ENCODE data around the gene CCR4.
A peak's percentile ranks its signal among the peaks of the same experiment; 100 is the strongest.
"Not testable (repeated sequence)": the region's sequence is repeated elsewhere in the genome, so short reads cannot be mapped to it uniquely, and the experiment has no call there.

Gene CCR4

DNA sequence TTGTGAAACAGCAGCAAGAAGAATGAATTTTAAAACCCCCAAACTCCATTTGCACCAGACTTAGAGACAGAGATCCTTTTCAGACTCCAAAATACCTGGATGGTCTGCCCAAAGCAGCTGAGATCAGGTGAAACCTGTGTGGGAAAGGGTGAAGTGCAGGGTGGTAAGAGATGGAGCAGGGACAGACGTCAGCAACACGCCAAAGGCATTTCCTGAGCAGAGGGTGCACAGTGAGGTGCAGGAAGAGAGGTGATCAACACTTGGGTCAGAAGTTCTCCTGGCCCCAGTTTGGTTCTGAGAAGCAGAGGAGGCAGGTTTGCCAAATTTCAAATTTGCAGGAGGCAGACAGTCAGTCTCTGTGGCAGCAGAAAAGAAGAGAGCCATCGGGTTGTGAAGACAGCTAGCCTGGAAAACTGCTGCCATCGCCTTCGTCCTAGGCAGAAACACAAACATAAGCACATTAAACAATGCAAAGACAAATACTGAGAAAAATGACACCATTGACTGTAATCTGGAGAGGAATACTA is 9.8 kb downstream of the CCR4 start:
- Histone ChIP-seq H4K20me1 (no peaks in the 10 kb centered on the region), H3K4me1 (no peaks in the 10 kb centered on the region), H3K9ac (no peak overlapping the region), H3K4me3 (no peak overlapping the region), H3K4me2 (no peak overlapping the region), H3K36me3 (peaks cover 0 to 12% (median 4%) of the 10 kb centered on the region in 11 experiments; a peak in 6 of 22 replicates), H3K27me3 (no peaks in the 10 kb centered on the region), H3K9me3 (replicated peaks in 1 of 11) (peaks cover 18 to 24% (median 19%) of the 10 kb centered on the region in 11 experiments), H3K27ac (no peak overlapping the region)
- no peak for TF ChIP-seq Cebpa-rat (IDR thresholded peaks at IDR 0.05)

DNA sequence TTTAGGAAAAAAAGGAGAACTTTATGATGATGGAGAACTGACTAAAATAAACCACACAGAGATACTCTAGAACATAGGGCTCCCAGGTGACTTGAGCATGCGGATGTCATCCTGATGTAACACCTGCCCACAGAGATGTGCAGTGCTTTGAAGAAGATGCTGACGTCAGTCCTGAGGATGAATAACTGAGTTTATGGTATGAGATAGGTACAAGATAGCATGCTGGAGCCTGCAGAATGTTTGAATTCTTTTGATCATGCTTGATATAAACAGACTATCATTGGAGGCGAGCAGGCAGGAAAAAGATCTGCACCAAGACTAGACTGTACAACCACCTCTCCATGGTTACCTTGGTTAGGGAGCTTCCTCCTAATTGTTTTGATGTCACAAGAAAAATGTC is 12.4 kb downstream of the CCR4 start:
- Histone ChIP-seq H3K27me3 (no peaks in the 10 kb centered on the region), H4K20me1 (no peaks in the 10 kb centered on the region), H3K9ac (no peak overlapping the region), H3K27ac (no peak overlapping the region), H3K9me3 (replicated peaks in 1 of 11) (peaks cover 30 to 41% (median 35%) of the 10 kb centered on the region in 11 experiments), H3K4me3 (no peak overlapping the region), H3K4me2 (no peak overlapping the region), H3K36me3 (peaks cover 0 to 17% (median 4%) of the 10 kb centered on the region in 11 experiments; a peak in 6 of 22 replicates), H3K4me1 (no peaks in the 10 kb centered on the region)
- no peak for TF ChIP-seq Cebpa-rat (IDR thresholded peaks at IDR 0.05)

DNA sequence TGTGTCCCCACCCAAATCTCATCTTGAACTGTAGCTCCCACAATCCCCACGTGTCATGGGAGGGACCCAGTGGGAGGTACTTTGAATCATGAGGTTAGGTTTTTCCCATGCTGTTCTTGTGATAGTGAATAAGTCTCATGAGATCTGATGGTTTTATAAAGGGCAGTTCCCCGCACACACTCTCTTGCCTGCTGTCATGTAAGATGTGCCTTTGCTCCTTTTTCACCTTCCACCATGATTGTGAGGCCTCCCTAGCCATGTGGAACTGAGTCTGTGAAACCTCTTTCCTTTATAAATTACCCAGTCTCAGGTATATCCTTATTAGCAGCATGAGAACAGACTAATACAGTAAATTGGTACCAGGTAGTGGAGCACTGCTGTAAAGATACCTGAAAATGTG is 13.3 kb downstream of the CCR4 start:
- not testable (repeated sequence) for H3K4me2 ChIP-seq, H3K4me1 ChIP-seq, H3K4me3 ChIP-seq, H3K9ac ChIP-seq, H3K27me3 ChIP-seq, H4K20me1 ChIP-seq, H3K27ac ChIP-seq
- Histone ChIP-seq H3K9me3 (replicated peaks in 1 of 11) (peaks cover 30 to 41% (median 35%) of the 10 kb centered on the region in 11 experiments), H3K36me3 (peaks cover 0 to 17% (median 4%) of the 10 kb centered on the region in 11 experiments; a peak in 6 of 22 replicates)

DNA sequence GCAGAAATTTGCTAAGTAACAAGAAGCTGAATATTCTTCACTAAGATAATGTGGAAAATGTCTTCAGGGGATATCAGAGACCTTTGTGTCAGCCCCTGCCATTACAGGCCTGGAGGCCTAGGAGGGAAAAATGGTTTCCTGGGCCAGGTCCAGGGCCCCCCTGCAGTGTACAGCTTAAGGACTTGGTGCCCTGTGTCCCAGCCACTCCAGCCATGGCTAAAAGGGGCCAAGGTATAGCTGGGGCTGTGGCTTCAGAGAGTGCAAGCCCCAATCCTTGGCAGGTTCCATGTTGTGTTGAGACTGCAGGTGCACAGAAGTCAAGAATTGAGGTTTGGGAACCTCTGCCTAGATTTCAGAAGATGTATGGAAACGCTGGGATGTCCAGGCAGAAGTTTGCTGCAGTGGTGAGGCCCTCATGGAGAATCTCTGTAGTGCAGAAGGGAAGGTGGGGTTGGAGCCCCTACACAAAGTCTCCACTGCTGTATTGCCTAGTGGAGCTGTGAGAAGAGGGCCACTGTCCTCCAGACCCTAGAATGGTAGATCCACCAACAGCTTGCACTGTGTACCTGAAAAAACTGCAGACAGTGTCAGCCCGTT is 14.3 kb downstream of the CCR4 start:
- peaks cover 0 to 17% (median 4%) of the 10 kb centered on the region in 11 experiments; a peak in 6 of 22 replicates for H3K36me3 ChIP-seq
- H4K20me1 ChIP-seq, H3K27ac ChIP-seq, H3K9ac ChIP-seq, H3K4me1 ChIP-seq, H3K27me3 ChIP-seq, H3K4me2 ChIP-seq: not testable (repeated sequence)
- peaks cover 30 to 41% (median 35%) of the 10 kb centered on the region in 11 experiments for H3K9me3 ChIP-seq (replicated peaks in 1 of 11)
- H3K4me3 ChIP-seq = peak overlapping the region in 4 of 10 experiments; percentile 14 to 22 (median 16); a peak in 2 of 20 replicates

DNA sequence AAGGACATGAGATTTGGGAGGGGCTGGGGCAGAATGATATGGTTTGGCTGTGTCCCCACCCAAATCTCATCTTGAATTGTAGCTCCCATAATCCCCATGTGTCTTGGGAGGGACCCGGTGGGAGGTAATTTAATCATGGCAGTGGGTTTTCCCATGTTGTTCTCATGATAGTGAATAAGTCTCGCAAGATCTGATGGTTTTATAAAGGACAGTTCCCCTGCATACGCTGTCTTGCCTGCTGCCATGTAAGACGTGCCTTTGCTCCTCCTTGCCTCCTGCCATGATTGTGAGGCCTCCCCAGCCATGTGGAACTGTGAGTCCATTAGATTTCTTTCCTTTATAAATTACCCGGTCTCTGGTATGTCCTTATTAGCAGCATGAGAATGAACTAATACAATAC is 15.2 kb downstream of the CCR4 start:
- H3K4me2 ChIP-seq, H3K4me1 ChIP-seq, H3K27me3 ChIP-seq, H3K9ac ChIP-seq, H4K20me1 ChIP-seq, H3K4me3 ChIP-seq, H3K27ac ChIP-seq: not testable (repeated sequence)
- peaks cover 30 to 41% (median 35%) of the 10 kb centered on the region in 11 experiments for H3K9me3 ChIP-seq (replicated peaks in 1 of 11)
- peaks cover 0 to 17% (median 4%) of the 10 kb centered on the region in 11 experiments; a peak in 6 of 22 replicates for H3K36me3 ChIP-seq

DNA sequence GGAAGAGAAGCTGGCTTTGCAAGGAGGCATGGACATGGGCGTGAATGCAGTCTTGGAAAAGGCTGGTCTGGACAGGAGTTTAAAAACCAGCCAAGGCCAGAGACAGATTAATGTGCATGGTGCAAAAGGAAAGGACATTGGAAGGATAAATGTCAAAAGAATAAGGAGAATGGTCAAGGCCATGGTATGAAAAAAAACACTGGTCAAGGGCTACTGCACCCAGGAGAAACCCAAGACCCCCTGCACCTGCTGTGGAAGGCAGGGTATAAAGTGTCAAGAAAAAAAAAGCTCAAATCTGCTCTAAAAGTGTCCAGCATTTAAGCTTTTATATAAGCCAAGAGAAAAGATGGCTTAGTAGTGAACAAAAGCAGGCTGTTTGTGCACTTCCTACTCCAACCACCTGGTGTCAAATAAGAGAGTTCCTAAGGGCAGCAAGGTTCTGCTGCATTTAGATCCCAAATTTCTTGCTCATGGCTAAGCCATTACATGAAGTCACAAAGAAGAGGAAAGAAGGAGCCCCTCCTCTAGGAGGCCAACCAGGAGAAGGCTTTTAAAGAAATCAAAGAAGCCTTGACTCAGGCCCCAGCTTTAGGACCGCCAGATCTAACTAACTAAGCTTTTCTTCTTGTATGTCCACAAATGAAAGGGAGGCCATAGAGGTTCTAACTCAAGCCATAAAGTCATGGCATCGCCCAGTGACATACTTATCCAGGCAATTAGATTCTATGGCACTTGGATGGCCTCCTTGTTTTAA is 16.9 kb downstream of the CCR4 start:
- Histone ChIP-seq H3K27ac (no peak overlapping the region), H3K4me3 (no peak overlapping the region), H3K9me3 (replicated peaks in 1 of 11) (peaks cover 30 to 41% (median 35%) of the 10 kb centered on the region in 11 experiments), H3K27me3 (no peaks in the 10 kb centered on the region), H3K4me1 (peaks cover 0 to 10% (median 0%) of the 10 kb centered on the region in 10 experiments; a peak in 3 of 20 replicates), H3K36me3 (peaks cover 0 to 17% (median 4%) of the 10 kb centered on the region in 11 experiments; a peak in 6 of 22 replicates), H3K9ac (no peak overlapping the region), H3K4me2 (no peak overlapping the region), H4K20me1 (no peaks in the 10 kb centered on the region)
- no peak for TF ChIP-seq Cebpa-rat (IDR thresholded peaks at IDR 0.05)

DNA sequence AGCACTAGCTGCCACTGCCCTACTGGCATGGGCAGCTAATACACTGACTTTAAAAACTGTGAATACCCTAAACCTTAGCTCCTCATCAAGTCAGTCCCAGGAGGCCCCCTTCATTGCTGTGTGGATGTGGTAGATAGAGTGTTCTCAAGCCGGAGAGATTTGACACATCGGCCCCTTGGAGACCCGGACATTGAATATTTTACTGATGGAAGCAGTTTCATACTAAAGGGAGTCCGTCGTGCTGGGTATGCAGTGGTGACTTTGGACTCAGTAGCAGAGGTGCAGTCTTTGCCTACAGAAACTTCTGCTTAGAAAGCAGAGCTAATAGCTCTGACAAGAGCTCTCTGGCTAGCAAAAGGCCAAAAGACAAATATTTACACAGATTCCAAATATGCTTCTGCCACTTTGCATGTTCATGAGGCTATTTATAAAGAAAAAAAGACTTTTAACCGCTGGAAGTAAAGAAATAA is 17.5 kb downstream of the CCR4 start:
- no peak for TF ChIP-seq Cebpa-rat (IDR thresholded peaks at IDR 0.05)
- H4K20me1 ChIP-seq = no peaks in the 10 kb centered on the region
- H3K4me1 ChIP-seq = peaks cover 0 to 12% (median 3%) of the 10 kb centered on the region in 10 experiments; a peak in 7 of 20 replicates
- no peak overlapping the region for H3K4me3 ChIP-seq
- peaks cover 0 to 17% (median 4%) of the 10 kb centered on the region in 11 experiments; a peak in 6 of 22 replicates for H3K36me3 ChIP-seq
- H3K4me2 ChIP-seq = no peak overlapping the region
- no peak overlapping the region for H3K27ac ChIP-seq
- no peaks in the 10 kb centered on the region for H3K27me3 ChIP-seq
- H3K9ac ChIP-seq = no peak overlapping the region
- H3K9me3 ChIP-seq (replicated peaks in 1 of 11) = peaks cover 30 to 40% (median 35%) of the 10 kb centered on the region in 11 experiments

DNA sequence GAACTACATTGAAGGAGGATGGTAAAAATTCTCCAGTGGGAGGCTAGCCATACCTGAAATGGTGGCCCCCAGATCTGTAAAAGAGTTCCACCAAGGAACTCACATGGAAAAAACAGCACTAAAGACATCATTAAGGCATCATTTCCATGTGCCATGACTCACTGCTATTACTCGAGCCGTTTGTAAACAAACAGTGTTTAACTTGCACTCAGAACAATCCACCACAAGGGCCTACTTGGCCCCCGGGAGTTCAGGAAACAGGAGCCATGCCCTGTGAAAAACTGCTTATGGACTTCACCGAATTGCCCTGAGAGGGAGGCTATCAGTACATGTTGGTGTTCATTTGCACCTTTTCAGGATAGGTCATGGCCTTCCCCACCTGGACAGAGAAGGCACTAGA is 18.2 kb downstream of the CCR4 start:
- Histone ChIP-seq H3K4me3 (no peak overlapping the region), H3K9ac (no peak overlapping the region), H4K20me1 (no peaks in the 10 kb centered on the region), H3K36me3 (peaks cover 0 to 17% (median 4%) of the 10 kb centered on the region in 11 experiments; a peak in 6 of 22 replicates), H3K9me3 (replicated peaks in 1 of 11) (peaks cover 28 to 35% (median 32%) of the 10 kb centered on the region in 11 experiments), H3K27me3 (no peaks in the 10 kb centered on the region), H3K27ac (no peak overlapping the region), H3K4me1 (peaks cover 0 to 17% (median 4%) of the 10 kb centered on the region in 10 experiments; a peak in 8 of 20 replicates), H3K4me2 (no peak overlapping the region)
- TF ChIP-seq Cebpa-rat (IDR thresholded peaks at IDR 0.05) = no peak

DNA sequence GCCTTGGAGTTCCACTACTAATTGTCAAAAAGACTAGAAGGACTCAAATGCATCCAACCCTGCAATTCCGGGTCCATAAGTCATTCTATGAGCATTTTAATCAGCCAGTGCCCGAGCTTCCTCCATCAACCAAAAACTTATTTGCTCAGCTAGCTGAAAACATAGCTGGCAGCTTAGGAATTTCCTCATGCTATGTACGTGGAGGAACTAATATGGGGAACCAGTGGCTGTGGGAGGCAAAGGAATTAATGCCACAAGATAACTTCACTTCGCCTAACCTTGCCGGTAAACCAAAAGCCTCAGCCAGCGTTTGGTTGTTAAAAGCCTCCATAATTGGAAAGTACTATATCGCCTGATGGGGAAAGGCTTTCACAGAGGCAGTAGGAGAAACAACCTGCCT is 19.8 kb downstream of the CCR4 start:
- H3K4me3 ChIP-seq, H4K20me1 ChIP-seq, H3K9ac ChIP-seq, H3K36me3 ChIP-seq, H3K27ac ChIP-seq, H3K27me3 ChIP-seq: not testable (repeated sequence)
- H3K4me1 ChIP-seq = peaks cover 0 to 34% (median 12%) of the 10 kb centered on the region in 10 experiments; a peak in 17 of 20 replicates
- H3K4me2 ChIP-seq = 0 out of 22 replicates have a peak overlapping the region, but pooled peaks of 1 of the 11 experiments have one; percentile 7
- H3K9me3 ChIP-seq (replicated peaks in 1 of 11) = peaks cover 12 to 18% (median 16%) of the 10 kb centered on the region in 11 experiments
